ENCODE results near the gene PPP1R26. TPM values are rescaled to one million over a fixed set of nuclear protein-coding genes. Genes with fewer than 3 reads are reported as not detected.

The PPP1R26 gene
- polyA plus RNA-seq, 1 donor from 2014 or later, result 20.1 TPM

GRCh38 chr9:135521608-135522095 is 42.1 kb downstream of the PPP1R26 start:
- Histone ChIP-seq H3K9ac (ENCODE audit: low read length) (no peak overlapping the region), H3K79me2 (replicated peaks; ENCODE audit: insufficient read depth, low read length) (no peaks in the 10 kb centered on the region), H3K9me3 (ENCODE audit: low read length) (no peaks in the 10 kb centered on the region), H2AFZ (ENCODE audit: low read depth, low read length) (no peak overlapping the region), H3K9me2 (ENCODE audit: insufficient read depth, low read length) (no peaks in the 10 kb centered on the region), H3K4me2 (ENCODE audit: low read length) (no peak overlapping the region), H4K20me1 (ENCODE audit: insufficient read depth) (no peaks in the 10 kb centered on the region), H3K4me3 (ENCODE audit: low read length) (no peak overlapping the region), H3F3A (ENCODE audit: insufficient read depth, low read length, poor library complexity, severe bottlenecking) (no peaks in the 10 kb centered on the region), H3K27me3 (ENCODE audit: insufficient read depth, low read depth, low read length) (no peaks in the 10 kb centered on the region), H3K27ac (ENCODE audit: low read length) (no peak overlapping the region), H3K36me3 (ENCODE audit: insufficient read depth, low read length) (no peaks in the 10 kb centered on the region)
- no peak for TF ChIP-seq MXI1 (conservative IDR thresholded peaks at IDR 0.05; ENCODE audit: poor library complexity, severe bottlenecking)
- no peak for TF ChIP-seq CTCF (IDR thresholded peaks at IDR 0.05; ENCODE audit: poor library complexity, severe bottlenecking)
- no peak for TF ChIP-seq SMC3 (conservative IDR thresholded peaks at IDR 0.05; ENCODE audit: poor library complexity)
- TF ChIP-seq TAF1 (IDR thresholded peaks at IDR 0.05; ENCODE audit: low read depth), result no peak
- TF ChIP-seq POLR2AphosphoS5 (IDR thresholded peaks at IDR 0.05), result no peak
- no peak for TF ChIP-seq EZH2 (IDR thresholded peaks at IDR 0.05; ENCODE audit: borderline replicate concordance, insufficient read depth, low read length, poor library complexity, severe bottlenecking)

GRCh38 chr9:135522137-135522877 is 42.7 kb downstream of the PPP1R26 start:
- H3K9me3 ChIP-seq (ENCODE audit: low read length), result no peaks in the 10 kb centered on the region
- no peaks in the 10 kb centered on the region for H3F3A ChIP-seq (ENCODE audit: insufficient read depth, low read length, poor library complexity, severe bottlenecking)
- no peak for TF ChIP-seq RAD21 (conservative IDR thresholded peaks at IDR 0.05)
- no peak for TF ChIP-seq TAF1 (IDR thresholded peaks at IDR 0.05; ENCODE audit: low read depth)
- no peak for TF ChIP-seq EZH2 (IDR thresholded peaks at IDR 0.05; ENCODE audit: borderline replicate concordance, insufficient read depth, low read length, poor library complexity, severe bottlenecking)
- no peak for TF ChIP-seq SMC3 (conservative IDR thresholded peaks at IDR 0.05; ENCODE audit: poor library complexity)
- no peak for TF ChIP-seq MXI1 (conservative IDR thresholded peaks at IDR 0.05; ENCODE audit: poor library complexity, severe bottlenecking)
- no peak for TF ChIP-seq CTCF (IDR thresholded peaks at IDR 0.05; ENCODE audit: poor library complexity, severe bottlenecking)
- TF ChIP-seq REST (IDR thresholded peaks at IDR 0.05; ENCODE audit: borderline replicate concordance), result no peak
- no peaks in the 10 kb centered on the region for H3K27me3 ChIP-seq (ENCODE audit: insufficient read depth, low read depth, low read length)
- H3K79me2 ChIP-seq (replicated peaks; ENCODE audit: insufficient read depth, low read length), result no peaks in the 10 kb centered on the region
- no peaks in the 10 kb centered on the region for H4K20me1 ChIP-seq (ENCODE audit: insufficient read depth)
- no peaks in the 10 kb centered on the region for H3K36me3 ChIP-seq (ENCODE audit: insufficient read depth, low read length)
- H3K4me3 ChIP-seq (ENCODE audit: low read length), result no peak overlapping the region
- H3K4me2 ChIP-seq (ENCODE audit: low read length), result no peak overlapping the region
- H3K27ac ChIP-seq (ENCODE audit: low read length), result no peak overlapping the region
- H3K9me2 ChIP-seq (ENCODE audit: insufficient read depth, low read length), result no peaks in the 10 kb centered on the region
- H3K9ac ChIP-seq (ENCODE audit: low read length), result no peak overlapping the region
- no peak overlapping the region for H2AFZ ChIP-seq (ENCODE audit: low read depth, low read length)
